GM12872 (cell line): Measurements from ENCODE around the gene TBCK.

Experiments used
- TF ChIP-seq, protein P1 (sequence below): IDR thresholded peaks from 3 replicates; pipeline ENCODE4 v1.5.1; 2011; ENCODE audit warnings: low read depth, mild to moderate bottlenecking, low read length, moderate library complexity; ENCODE audit not compliant: insufficient read depth

Gene TBCK

GRCh38 chr4:106320235-106320634 is 4.2 kb upstream of the TBCK start:
- TF ChIP-seq, protein P1, sequence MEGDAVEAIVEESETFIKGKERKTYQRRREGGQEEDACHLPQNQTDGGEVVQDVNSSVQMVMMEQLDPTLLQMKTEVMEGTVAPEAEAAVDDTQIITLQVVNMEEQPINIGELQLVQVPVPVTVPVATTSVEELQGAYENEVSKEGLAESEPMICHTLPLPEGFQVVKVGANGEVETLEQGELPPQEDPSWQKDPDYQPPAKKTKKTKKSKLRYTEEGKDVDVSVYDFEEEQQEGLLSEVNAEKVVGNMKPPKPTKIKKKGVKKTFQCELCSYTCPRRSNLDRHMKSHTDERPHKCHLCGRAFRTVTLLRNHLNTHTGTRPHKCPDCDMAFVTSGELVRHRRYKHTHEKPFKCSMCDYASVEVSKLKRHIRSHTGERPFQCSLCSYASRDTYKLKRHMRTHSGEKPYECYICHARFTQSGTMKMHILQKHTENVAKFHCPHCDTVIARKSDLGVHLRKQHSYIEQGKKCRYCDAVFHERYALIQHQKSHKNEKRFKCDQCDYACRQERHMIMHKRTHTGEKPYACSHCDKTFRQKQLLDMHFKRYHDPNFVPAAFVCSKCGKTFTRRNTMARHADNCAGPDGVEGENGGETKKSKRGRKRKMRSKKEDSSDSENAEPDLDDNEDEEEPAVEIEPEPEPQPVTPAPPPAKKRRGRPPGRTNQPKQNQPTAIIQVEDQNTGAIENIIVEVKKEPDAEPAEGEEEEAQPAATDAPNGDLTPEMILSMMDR = no peak

DNA sequence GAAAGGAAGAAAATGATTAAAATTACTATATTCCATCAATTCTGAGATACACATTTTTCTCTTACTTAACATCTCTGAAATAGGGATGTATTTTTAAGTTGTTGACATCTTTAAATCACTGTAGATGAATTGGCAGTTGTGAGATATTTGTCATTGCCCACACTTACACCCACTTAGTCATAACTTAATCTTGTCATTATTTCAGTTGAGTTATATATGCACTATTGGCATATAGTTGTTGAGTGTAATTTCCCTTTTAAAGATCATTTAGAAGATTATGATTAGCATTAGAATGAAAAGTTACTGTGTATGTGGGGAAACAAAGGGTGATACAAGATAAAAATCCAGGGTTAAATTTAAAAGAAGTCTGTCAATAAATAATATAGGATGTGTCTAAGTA is 2.5 kb upstream of the TBCK start:
- TF ChIP-seq, protein P1 = no peak

DNA sequence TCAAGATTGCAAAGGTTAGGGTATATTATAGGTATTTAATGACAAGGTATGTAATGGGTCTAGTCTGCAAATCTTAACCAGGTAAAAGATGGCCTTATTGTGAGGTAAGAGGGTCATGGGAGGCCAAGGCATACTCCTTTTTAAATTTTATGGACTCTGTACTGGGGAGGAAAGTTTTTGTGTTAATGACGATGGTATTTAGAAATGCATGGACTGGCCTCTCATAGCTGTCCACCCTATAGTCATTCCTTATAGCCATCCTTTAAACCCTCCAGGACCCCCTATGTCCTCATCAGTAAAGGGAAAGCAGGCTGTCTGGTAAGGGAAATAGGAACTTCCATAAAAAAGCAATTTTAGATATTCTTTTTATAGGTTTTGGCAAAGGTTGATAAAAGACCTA is 1.8 kb upstream of the TBCK start:
- TF ChIP-seq, protein P1 = no peak

DNA sequence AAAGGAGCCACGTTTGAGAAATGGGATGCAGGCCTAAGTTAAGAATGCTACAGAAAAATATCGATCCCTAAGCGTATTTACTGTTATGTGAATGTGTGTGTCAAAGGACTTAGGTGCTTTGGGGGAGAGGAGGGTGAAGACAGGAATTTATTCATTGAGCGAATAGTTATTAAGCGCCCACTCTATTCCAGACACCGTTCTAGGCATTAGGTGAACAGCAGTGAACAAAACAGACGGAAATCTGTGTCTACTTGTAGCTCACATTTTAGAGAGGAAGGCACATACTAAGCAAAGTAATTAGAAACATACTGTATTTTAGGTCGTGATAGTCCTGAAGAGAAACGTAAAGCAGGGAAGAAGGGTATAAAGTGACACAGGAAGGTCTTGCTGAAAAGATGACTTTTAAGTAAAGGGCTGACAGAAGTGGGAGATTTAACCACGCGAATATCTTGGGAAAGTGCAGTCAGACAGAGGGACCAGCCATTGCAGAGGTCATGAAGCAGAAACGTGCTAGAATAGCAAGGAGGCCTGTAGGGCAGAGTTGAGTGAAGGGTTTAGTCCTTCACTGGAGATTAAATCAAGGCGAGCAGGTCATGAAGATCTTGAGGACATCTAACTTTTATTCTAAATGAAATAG is 882 bp upstream of the TBCK start:
- TF ChIP-seq, protein P1 = no peak

DNA sequence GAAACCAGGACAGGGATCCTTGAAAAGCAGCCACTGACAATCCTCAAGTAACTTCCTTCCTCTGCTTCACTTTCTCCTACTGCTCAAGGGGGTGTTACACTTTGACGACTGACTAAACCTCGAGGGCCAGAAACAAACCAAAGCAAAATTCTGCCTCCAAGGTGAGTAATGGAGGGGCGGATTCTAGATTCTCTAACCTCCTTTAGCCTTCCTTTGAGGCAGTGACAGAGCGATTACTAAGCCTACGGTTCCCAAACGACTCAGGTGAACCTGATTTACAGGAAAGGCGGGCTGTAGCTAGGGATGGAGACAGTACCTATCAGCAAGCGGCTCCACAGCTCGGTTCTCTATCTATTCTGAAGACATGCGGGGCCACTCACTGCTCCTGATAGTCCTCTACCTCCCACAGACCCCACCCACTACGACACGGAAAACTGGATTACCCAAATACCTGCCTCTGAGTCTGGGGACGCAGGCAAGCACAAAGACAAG is 487 bp downstream of the TBCK start:
- TF ChIP-seq, protein P1 = no peak

DNA sequence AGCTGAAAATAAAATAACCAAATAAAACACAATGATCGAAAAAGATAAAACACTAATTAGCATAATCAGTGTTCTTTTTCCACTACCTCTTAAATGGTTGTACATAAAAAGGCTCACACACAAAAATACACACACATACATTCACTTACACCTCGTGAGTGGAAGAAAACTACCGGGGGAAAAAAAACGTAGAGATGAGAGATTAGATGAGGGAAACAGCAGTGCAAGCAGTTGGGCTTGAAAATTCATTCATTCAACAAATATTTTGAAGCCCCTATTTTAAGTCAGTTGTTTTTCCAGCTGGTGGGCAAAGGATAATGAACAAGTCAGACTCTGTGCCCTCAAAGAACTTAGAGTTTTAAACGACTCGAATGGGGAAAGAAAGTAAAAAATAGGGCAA is 1.0 kb downstream of the TBCK start:
- TF ChIP-seq, protein P1 = no peak

- TF ChIP-seq, protein P1 = no peak
Measured at GRCh38 chr4:106312997-106313522, 2.9 kb downstream of the TBCK start.
